ENCODE measurements around the gene ORC2.
"Not testable (repeated sequence)": the region's sequence is repeated elsewhere in the genome, so short reads cannot be mapped to it uniquely, and the experiment has no call there.

ORC2 gene

DNA sequence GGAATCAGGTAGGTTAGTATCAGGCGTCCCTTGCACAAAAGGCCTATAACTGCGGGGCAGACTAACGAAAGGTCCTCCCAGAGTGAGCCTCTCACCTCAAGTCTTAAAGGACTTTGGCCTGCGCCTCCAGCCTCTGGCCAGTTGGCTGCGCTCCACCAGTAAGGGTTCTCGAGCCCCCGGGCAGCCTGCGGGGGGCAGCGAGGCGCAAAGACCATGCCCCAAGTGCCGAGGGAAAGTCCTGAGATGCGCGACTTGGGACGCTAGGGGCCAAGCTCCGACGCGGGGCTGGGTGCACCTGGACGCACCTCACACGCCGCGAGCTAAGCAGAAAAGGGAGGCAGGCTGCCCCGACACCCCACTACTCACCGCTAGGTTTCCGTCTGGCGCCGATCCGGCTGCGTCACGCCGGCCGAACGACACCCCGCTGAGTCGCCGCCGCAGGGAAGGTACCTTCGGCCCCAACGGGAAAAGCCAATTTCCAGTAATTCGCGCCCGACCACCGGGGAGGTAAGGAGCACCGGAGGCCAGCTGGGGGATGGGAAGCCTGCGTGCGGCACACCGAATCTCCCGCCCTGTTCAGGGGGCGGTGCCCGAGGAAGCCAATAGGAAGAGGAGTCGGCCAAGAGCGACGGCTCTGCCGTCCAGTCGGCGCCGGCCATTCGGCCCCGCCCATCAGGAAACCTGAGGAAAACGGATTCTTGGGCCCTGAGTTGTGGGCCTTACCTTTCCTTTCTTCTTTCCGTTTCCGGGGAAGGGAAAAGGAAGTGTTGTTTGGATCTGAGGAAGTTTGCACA, at the start of gene ORC2:
Gene ORC2, minus strand, starts transcription at position 537 of the 794 bp plus-strand sequence. CDS start 5,537 bp downstream, outside the sequence.
- peaks cover 3% of the 10 kb centered on the region for H3K36me3 ChIP-seq (ENCODE audit: control insufficient read depth, insufficient read depth, low read length, severe bottlenecking)
- H3K9me3 ChIP-seq (ENCODE audit: control insufficient read depth, low read length), result no peaks in the 10 kb centered on the region
- H3K9ac ChIP-seq (ENCODE audit: low read length), result peak within 1 kb of the TSS; percentile 89
- peak within 1 kb of the TSS; percentile 89 for H3K4me3 ChIP-seq (ENCODE audit: low read length)
- peaks cover 47% of the 10 kb centered on the region for H3K4me1 ChIP-seq (ENCODE audit: control insufficient read depth, insufficient read depth, low read length)
- DNase-seq (ENCODE audit: low read depth), result peak; percentile 97
- H3K27me3 ChIP-seq (replicated peaks; ENCODE audit: control insufficient read depth, insufficient read depth, low read length), result no peaks in the 10 kb centered on the region

DNA sequence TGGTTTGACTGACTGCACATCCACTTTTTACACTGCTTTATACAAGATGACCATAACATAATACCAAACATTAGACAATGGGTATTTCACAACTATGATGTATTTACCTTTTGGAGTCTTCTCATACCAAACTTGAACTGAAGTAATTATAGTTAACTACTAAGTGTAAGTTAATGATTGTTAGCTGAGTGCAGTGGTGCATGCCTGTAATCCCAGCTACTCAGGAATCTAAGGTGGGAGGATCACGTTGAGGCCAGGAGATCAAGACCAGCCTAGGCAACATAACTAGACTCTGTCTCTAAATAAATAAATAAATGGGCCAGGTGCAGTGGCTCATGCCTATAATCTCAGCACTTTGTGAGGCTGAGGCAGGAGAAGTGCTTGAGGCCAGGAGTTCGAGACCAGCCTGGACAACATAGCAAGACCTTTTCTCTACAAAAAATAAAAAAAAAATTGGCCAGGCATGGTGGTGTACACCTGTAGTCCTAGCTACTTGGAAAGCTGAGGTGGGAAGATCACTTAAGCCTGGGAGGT, 44.9 kb upstream of the ORC2 start:
- H3K36me3 ChIP-seq (ENCODE audit: control insufficient read depth, insufficient read depth, low read length, severe bottlenecking), result peaks cover 49% of the 10 kb centered on the region
- no peaks in the 10 kb centered on the region for H3K4me1 ChIP-seq (ENCODE audit: control insufficient read depth, insufficient read depth, low read length)
- no peak for DNase-seq (ENCODE audit: low read depth)

DNA sequence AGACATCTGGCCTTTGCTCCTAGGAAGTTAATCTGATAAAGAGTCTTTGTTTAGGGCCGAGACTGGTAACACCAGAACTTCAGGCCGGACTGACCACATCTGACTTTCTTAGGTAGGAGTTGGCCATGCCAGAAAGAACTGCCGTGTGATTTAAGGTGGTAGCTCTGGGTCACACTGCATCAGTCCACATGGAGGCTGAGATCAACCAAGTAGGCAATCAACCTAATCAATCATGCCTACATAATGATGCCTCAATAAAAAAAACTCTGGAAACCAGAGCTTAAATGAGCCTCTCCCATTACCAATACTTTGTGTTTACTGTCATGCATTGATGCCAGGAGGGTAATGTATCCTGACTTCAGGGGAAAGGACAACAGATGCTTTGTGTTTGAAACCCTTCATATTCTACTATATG, 44.1 kb upstream of the ORC2 start:
- Histone ChIP-seq H3K27me3 (replicated peaks; ENCODE audit: control insufficient read depth, insufficient read depth, low read length) (no peaks in the 10 kb centered on the region), H3K9me3 (ENCODE audit: control insufficient read depth, low read length) (no peaks in the 10 kb centered on the region), H3K9ac (ENCODE audit: low read length) (no peak overlapping the region), H3K36me3 (ENCODE audit: control insufficient read depth, insufficient read depth, low read length, severe bottlenecking) (peaks cover 56% of the 10 kb centered on the region), H3K4me1 (ENCODE audit: control insufficient read depth, insufficient read depth, low read length) (no peaks in the 10 kb centered on the region), H3K4me3 (ENCODE audit: low read length) (no peak overlapping the region)
- DNase-seq (ENCODE audit: low read depth), result no peak

More for the DNA sequence above, 44.9 kb upstream of the ORC2 start:
- no peaks in the 10 kb centered on the region for H3K9me3 ChIP-seq (ENCODE audit: control insufficient read depth, low read length)
- no peak overlapping the region for H3K4me3 ChIP-seq (ENCODE audit: low read length)
- no peak overlapping the region for H3K9ac ChIP-seq (ENCODE audit: low read length)
- H3K27me3 ChIP-seq (replicated peaks; ENCODE audit: control insufficient read depth, insufficient read depth, low read length), result no peaks in the 10 kb centered on the region

DNA sequence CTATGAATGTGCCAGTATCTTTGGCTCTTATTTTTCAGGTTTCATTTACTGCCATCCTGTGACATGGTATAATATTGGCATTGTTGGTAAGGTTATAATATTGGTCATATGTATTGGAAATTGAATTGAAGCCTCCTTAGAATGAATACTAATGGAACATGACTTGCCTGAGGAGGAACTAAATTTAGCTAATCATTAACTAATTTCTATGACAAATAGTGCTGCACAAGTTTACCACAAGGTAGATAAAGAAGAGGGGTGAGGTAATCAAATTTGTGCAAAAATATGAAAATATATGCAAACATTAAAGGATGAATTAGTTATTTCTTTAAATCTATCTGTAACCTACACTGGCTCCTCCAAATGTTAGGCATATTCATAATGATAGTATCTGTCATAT, 43.2 kb upstream of the ORC2 start:
- peaks cover 56% of the 10 kb centered on the region for H3K36me3 ChIP-seq (ENCODE audit: control insufficient read depth, insufficient read depth, low read length, severe bottlenecking)
- DNase-seq (ENCODE audit: low read depth), result no peak

DNA sequence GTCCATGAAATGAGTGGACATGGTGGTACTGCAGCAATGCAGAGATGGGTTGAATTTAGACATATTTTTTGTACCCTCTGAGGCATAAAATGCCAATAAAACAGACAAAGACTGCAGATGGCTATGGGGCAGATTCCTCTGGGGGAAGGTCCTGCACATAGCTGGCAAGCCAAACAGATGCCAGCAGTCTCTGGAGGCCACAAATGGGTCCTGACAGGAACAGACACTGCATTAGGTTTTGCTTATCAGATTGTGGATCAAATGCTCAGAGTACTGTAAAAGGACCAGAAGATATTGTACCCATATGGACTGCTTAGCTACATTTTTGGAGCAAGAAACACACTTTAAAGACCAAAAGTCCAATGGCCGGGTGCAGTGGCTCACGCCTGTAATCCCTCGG, 40.9 kb upstream of the ORC2 start:
- no peak overlapping the region for H3K9ac ChIP-seq (ENCODE audit: low read length)
- peaks cover 67% of the 10 kb centered on the region for H3K36me3 ChIP-seq (ENCODE audit: control insufficient read depth, insufficient read depth, low read length, severe bottlenecking)
- H3K4me3 ChIP-seq (ENCODE audit: low read length), result no peak overlapping the region
- H3K9me3 ChIP-seq (ENCODE audit: control insufficient read depth, low read length), result no peaks in the 10 kb centered on the region
- no peaks in the 10 kb centered on the region for H3K4me1 ChIP-seq (ENCODE audit: control insufficient read depth, insufficient read depth, low read length)
- DNase-seq (ENCODE audit: low read depth), result no peak
- no peaks in the 10 kb centered on the region for H3K27me3 ChIP-seq (replicated peaks; ENCODE audit: control insufficient read depth, insufficient read depth, low read length)

More for the DNA sequence above, 43.2 kb upstream of the ORC2 start:
- Histone ChIP-seq H3K27me3 (replicated peaks; ENCODE audit: control insufficient read depth, insufficient read depth, low read length) (no peaks in the 10 kb centered on the region), H3K9me3 (ENCODE audit: control insufficient read depth, low read length) (no peaks in the 10 kb centered on the region), H3K9ac (ENCODE audit: low read length) (no peak overlapping the region), H3K4me1 (ENCODE audit: control insufficient read depth, insufficient read depth, low read length) (no peaks in the 10 kb centered on the region), H3K4me3 (ENCODE audit: low read length) (no peak overlapping the region)

DNA sequence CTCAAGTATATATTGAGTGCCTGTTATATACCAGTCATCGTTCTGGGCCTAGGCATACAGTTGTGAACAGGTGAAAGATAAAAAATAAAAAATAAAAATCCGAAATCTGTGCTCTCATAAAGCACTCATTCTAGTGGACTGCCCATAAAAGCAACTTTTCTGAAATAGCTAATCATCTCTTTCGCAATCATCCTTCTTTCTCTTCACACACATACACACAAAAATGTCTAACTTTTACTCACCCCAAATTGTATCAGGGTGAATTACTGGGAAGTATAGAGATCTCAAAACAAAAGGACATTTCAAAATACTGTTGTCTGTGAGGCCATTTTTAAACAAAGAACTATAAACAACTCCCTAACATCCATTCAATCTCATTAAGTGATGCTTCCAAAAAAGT, 29.6 kb upstream of the ORC2 start:
- Histone ChIP-seq H3K9ac (ENCODE audit: low read length) (no peak overlapping the region), H3K4me1 (ENCODE audit: control insufficient read depth, insufficient read depth, low read length) (peaks cover 28% of the 10 kb centered on the region), H3K9me3 (ENCODE audit: control insufficient read depth, low read length) (no peaks in the 10 kb centered on the region), H3K27me3 (replicated peaks; ENCODE audit: control insufficient read depth, insufficient read depth, low read length) (no peaks in the 10 kb centered on the region), H3K36me3 (ENCODE audit: control insufficient read depth, insufficient read depth, low read length, severe bottlenecking) (peaks cover 52% of the 10 kb centered on the region), H3K4me3 (ENCODE audit: low read length) (no peak overlapping the region)
- peak; percentile 75 for DNase-seq (ENCODE audit: low read depth)

DNA sequence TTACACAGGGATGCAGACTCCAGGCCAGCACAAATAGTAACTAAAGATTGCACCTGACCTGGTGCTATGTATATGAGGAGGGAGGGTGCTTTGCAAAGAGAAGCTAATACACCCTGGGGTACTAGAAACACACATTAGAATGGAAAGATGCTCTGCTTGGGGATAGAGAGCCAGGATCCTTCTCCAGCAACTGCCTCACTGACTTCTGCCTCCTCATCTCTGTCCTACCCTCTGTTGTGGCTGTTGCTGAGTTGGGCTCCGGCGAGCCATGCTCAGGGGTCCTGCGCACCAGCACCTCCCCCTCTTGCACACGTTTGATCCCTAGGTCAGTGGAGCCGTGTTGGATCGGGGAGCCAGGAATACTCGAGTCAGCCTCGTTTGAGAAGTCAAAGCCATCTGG, 23.7 kb upstream of the ORC2 start:
- Histone ChIP-seq H3K4me3 (ENCODE audit: low read length) (no peak overlapping the region), H3K9ac (ENCODE audit: low read length) (no peak overlapping the region), H3K4me1 (ENCODE audit: control insufficient read depth, insufficient read depth, low read length) (peaks cover 31% of the 10 kb centered on the region), H3K36me3 (ENCODE audit: control insufficient read depth, insufficient read depth, low read length, severe bottlenecking) (peaks cover 41% of the 10 kb centered on the region), H3K9me3 (ENCODE audit: control insufficient read depth, low read length) (no peaks in the 10 kb centered on the region), H3K27me3 (replicated peaks; ENCODE audit: control insufficient read depth, insufficient read depth, low read length) (no peaks in the 10 kb centered on the region)
- DNase-seq (ENCODE audit: low read depth), result no peak

DNA sequence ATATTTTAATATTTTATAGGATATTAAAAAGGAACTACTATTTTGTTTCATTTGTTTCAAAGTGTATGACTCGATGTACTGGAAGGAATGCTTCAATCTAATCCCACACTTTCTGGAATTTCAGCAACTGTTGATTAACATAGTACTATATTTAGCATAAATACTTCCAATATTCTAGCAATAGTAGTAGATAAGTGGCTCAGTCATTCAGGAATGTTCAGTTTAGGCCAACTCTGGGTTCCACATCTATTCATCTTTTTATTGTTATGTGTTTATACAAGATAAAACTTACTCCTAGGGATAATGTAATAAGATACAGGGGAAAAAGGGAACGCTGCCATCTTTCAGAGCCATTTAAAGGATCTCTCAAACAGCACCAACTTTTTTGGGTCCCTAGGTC, 22.3 kb upstream of the ORC2 start:
- H3K4me1 ChIP-seq (ENCODE audit: control insufficient read depth, insufficient read depth, low read length), result peaks cover 27% of the 10 kb centered on the region
- no peaks in the 10 kb centered on the region for H3K27me3 ChIP-seq (replicated peaks; ENCODE audit: control insufficient read depth, insufficient read depth, low read length)
- no peak overlapping the region for H3K9ac ChIP-seq (ENCODE audit: low read length)
- H3K9me3 ChIP-seq (ENCODE audit: control insufficient read depth, low read length), result no peaks in the 10 kb centered on the region
- H3K4me3 ChIP-seq (ENCODE audit: low read length), result no peak overlapping the region
- DNase-seq (ENCODE audit: low read depth), result peak; percentile 44
- H3K36me3 ChIP-seq (ENCODE audit: control insufficient read depth, insufficient read depth, low read length, severe bottlenecking), result peaks cover 49% of the 10 kb centered on the region

DNA sequence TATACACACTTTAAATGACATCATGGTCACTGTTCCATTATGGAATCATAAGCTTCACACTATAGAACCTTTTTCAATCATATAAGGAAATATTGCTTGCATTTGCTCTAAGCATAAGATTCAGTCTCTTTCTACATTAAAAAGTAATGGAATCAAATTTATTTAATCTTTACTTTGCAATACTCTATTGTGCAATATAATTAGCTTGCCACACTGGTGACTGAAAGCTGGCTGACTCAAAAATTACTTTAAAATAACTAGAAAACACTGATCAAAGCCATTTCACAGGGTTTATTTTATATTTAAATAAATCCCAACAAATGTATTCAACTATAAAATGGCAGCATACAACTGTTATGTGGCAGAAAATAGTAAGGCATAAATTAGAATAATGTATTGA, 13.2 kb upstream of the ORC2 start:
- no peak overlapping the region for H3K4me3 ChIP-seq (ENCODE audit: low read length)
- H3K36me3 ChIP-seq (ENCODE audit: control insufficient read depth, insufficient read depth, low read length, severe bottlenecking), result peaks cover 20% of the 10 kb centered on the region
- H3K4me1 ChIP-seq (ENCODE audit: control insufficient read depth, insufficient read depth, low read length), result peaks cover 9% of the 10 kb centered on the region
- H3K27me3 ChIP-seq (replicated peaks; ENCODE audit: control insufficient read depth, insufficient read depth, low read length), result no peaks in the 10 kb centered on the region
- no peaks in the 10 kb centered on the region for H3K9me3 ChIP-seq (ENCODE audit: control insufficient read depth, low read length)
- H3K9ac ChIP-seq (ENCODE audit: low read length), result no peak overlapping the region
- DNase-seq (ENCODE audit: low read depth), result no peak

DNA sequence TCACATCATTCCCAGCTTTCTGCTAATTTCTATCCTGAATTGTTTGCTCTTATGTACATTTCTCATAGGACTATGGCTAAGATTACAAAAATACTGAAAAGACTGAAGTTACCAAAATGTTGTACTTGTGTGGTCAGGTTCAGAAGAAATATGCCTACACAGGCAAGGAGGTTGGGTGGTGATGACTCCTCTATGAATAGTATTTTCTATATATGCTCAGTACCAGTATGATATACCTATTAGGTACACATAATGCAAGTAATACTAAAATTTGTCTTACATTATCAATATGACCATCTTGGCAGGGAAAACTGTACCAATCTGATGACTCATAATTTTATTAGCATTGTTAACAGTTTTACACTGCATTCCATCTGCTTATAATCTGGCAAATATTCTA, 12.2 kb upstream of the ORC2 start:
- H3K36me3 ChIP-seq (ENCODE audit: control insufficient read depth, insufficient read depth, low read length, severe bottlenecking), result peaks cover 10% of the 10 kb centered on the region
- H3K4me1 ChIP-seq (ENCODE audit: control insufficient read depth, insufficient read depth, low read length), result peaks cover 9% of the 10 kb centered on the region
- no peak overlapping the region for H3K4me3 ChIP-seq (ENCODE audit: low read length)
- H3K9ac ChIP-seq (ENCODE audit: low read length), result no peak overlapping the region
- no peaks in the 10 kb centered on the region for H3K27me3 ChIP-seq (replicated peaks; ENCODE audit: control insufficient read depth, insufficient read depth, low read length)
- DNase-seq (ENCODE audit: low read depth), result no peak
- H3K9me3 ChIP-seq (ENCODE audit: control insufficient read depth, low read length), result no peaks in the 10 kb centered on the region

DNA sequence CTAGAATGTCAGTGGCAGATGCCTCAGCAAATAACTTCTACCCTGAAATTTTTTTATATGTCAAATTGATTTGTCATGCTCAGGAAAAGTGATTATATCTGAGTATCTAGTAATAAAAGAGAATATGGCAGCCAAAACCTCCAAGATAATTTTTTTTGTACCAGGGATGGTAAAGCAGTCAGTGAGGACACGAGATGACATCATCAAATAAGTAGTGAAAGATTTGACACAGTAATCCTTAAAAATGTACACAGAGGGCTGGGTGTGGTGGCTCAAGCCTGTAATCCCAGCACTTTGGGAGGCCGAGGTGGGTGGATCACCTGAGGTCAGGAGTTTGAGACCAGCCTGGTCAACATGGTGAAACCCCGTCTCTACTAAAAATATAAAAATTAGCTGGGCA, 6.6 kb upstream of the ORC2 start:
- not testable (repeated sequence) for H3K36me3 ChIP-seq (ENCODE audit: control insufficient read depth, insufficient read depth, low read length, severe bottlenecking); H3K9me3 ChIP-seq (ENCODE audit: control insufficient read depth, low read length); H3K27me3 ChIP-seq (replicated peaks; ENCODE audit: control insufficient read depth, insufficient read depth, low read length); DNase-seq (ENCODE audit: low read depth); H3K4me3 ChIP-seq (ENCODE audit: low read length); H3K9ac ChIP-seq (ENCODE audit: low read length)
- H3K4me1 ChIP-seq (ENCODE audit: control insufficient read depth, insufficient read depth, low read length), result peaks cover 28% of the 10 kb centered on the region

Measured in adipocyte (in vitro differentiated cells).